Fibroblast of villous mesenchyme (primary cell): Measurements from ENCODE around the gene STRADA. TPM values are rescaled to one million over a fixed set of nuclear protein-coding genes. Genes with fewer than 3 reads are reported as not detected.
"Not testable (repeated sequence)": the region's sequence is repeated elsewhere in the genome, so short reads cannot be mapped to it uniquely, and the experiment has no call there.

Source experiments
- DNase-seq: peaks from one replicate; pipeline ENCODE4 v3.0.0-alpha.2; 2010; ENCODE audit warnings: low read depth
- H3K4me3 ChIP-seq: 2 replicates; pipeline ENCODE4 v1.5.1; 2011; ENCODE audit warnings: low read depth, mild to moderate bottlenecking, low read length
- total RNA-seq: library from RNA; depleted of rRNA; stranded (reverse); fragments of >200 nt; gene quantifications from 2 replicates; pipeline ENCODE4 v1.2.3, GENCODE V29; 2012
- TF ChIP-seq, protein P1 (sequence below): IDR thresholded peaks from 2 replicates; pipeline ENCODE4 v1.5.1; 2012; ENCODE audit warnings: low read depth, mild to moderate bottlenecking, low read length; ENCODE audit not compliant: insufficient read depth

The STRADA gene
- total RNA-seq, 1 donor: 25.0 TPM

DNA sequence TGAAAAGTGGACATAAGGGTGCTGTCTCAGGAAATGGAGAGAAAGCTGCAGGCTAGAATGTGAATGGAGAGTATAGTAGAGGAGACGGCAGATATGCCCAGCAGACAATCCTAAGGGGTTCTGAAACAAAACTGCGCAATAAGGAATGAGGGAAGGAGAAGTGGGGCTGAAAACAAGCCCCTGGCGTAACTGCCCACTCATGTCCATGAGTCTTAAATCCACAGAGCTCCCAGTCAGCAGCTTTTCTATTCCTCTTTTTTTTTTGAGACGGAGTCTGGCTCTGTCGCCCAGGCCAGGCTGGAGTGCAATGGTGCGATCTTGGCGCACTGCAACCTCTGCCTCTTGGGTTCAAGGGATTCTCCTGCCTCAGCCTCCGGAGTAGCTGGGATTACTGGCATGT lies 5.9 kb downstream of the STRADA start:
- H3K4me3 ChIP-seq: no peak overlapping the region
- TF ChIP-seq, protein P1, sequence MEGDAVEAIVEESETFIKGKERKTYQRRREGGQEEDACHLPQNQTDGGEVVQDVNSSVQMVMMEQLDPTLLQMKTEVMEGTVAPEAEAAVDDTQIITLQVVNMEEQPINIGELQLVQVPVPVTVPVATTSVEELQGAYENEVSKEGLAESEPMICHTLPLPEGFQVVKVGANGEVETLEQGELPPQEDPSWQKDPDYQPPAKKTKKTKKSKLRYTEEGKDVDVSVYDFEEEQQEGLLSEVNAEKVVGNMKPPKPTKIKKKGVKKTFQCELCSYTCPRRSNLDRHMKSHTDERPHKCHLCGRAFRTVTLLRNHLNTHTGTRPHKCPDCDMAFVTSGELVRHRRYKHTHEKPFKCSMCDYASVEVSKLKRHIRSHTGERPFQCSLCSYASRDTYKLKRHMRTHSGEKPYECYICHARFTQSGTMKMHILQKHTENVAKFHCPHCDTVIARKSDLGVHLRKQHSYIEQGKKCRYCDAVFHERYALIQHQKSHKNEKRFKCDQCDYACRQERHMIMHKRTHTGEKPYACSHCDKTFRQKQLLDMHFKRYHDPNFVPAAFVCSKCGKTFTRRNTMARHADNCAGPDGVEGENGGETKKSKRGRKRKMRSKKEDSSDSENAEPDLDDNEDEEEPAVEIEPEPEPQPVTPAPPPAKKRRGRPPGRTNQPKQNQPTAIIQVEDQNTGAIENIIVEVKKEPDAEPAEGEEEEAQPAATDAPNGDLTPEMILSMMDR: no peak
- no peak for DNase-seq

DNA sequence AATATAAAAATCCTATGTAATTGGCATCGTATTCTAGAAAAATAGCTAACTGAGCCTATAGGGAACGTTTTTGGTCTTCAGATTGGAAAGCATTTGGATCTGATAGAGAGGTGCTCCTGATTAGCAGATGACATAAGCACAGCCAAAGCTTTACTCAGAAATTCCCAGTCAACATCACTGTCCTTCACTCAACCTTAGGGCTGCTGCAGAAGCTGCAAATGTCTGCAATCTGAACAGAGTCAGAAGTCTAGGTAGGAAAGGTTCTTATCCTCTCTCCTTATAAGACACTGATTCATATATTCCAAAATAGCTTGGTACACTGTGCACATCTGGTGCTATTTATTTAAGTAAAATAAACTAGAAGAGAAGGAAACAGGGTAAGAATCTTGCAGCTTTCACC lies 19.2 kb downstream of the STRADA start:
- no peak overlapping the region for H3K4me3 ChIP-seq
- TF ChIP-seq, protein P1: no peak
- DNase-seq: no peak

DNA sequence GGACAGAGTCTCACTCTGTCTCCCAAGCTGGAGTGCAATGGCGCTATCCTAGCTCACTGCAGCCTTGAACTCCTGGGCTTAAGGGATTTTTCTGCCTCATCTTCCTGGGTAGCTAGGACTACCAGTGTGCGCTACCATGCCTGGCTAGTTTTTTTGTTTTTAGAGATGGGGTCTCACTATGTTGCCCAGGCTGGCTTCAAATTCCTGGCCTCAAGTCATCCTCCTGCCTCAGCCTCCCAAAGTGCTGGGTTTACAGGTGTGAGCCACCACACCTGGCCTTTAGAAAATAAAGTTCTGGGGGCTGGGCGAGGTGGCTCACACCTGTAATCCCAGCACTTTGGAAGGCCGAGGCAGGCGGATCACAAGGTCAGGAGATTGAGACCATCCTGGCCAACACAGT lies 21.4 kb downstream of the STRADA start:
- not testable (repeated sequence) for DNase-seq, H3K4me3 ChIP-seq

DNA sequence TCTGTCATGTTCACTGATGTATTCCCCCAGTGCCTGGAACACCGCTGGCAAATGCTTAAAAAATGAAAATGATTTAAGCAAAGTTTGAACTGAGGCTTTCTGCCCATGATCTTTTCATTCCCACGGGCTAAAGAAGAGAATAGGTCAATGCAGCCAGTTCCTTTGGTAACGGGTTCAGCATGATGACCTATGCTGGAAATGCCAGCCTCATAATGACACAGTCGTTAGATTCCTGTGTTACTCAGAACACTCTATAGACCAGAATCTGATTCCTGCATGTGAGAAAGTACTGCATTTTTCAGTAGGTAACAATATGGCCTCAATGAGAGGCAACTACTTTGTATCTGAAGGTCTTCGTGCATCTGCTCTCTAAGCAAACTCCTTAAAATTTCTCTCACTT lies 22.6 kb downstream of the STRADA start:
- TF ChIP-seq, protein P1: no peak
- H3K4me3 ChIP-seq: no peak overlapping the region
- no peak for DNase-seq

DNA sequence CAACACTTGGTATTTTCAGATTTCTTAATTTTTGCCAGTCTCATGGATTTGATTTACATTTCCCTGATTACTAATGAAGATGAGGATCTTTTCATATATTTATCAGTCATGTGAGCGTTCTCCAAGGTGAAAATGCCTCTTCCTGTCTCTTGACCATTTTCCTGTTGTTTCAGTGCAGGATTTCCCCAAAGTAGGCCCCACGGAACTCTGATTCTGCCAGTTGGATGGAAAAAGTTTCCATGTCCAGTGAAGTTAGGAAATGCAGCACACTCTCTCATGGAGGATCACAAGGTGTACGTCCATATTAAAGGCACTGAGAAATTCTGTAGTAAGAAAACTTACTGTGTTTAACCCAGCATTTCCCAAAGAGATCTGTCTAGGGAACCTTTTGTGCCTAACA lies 25.2 kb downstream of the STRADA start:
- no peak overlapping the region for H3K4me3 ChIP-seq
- TF ChIP-seq, protein P1: no peak
- DNase-seq: no peak

DNA sequence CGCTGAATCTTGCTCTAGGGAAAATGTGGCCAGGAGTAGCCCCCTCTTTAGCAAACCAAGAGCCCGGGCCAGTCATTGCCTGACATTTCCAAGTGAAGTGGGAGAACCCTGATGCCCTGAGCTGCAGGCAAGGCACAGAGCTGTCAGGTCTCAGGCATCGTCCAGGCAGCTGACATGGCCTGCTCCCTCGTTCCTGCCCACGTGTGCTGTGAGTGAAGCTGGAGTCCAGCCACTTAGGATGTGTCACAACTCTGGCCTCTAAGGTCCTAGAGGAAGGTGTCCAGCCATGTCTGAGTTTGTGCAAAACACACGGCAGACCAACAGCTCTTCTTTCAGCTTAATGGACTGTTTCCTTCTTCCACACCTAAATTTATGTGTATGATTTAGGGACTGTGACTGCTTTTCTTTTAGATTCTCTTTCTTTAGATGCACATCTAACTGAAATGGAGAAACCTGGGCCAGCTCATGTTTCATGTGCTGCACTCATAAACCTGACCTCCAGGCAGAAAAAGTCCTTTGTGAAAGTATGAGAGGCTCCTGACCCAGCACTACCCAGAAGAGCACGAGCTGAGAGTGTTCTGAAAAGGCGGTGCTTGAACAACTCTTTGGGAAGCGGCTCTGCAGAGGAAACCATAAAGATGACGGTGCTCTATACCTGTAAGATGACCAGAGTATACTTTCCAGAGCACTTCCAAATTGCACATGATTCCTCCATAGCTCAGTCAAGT lies 26.9 kb downstream of the STRADA start:
- H3K4me3 ChIP-seq: no peak overlapping the region
- TF ChIP-seq, protein P1: no peak
- DNase-seq: peak; percentile 47

DNA sequence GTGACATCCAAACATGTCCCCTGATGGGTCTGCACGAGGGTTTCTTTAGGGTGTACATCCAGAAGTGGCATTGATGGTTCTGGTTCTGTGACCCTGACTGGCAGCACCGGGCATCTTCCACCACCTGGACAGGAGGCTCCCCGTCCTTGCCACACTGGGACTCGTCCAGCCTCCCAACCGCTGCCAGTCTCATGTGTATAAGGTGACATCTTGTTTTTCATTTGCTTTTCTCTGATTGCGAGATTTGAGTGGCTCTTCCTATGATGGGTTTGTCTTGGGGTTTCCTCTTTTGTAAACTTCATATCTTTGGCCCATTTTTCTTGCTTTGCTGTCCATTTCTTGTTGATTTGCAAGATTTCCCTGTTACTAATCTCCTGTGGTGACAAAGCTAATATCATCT lies 32.5 kb downstream of the STRADA start:
- no peak overlapping the region for H3K4me3 ChIP-seq
- no peak for DNase-seq
- TF ChIP-seq, protein P1: no peak
